HEK293 (cell line): ENCODE data around the gene KLHL22.

Experiments
- GLI4 ChIP-seq: fragments of 450-650 bp; formaldehyde crosslinking; IDR thresholded peaks from 2 replicates; pipeline ENCODE4 v1.5.1; 2016; ENCODE audit warnings: missing biosample characterization, missing genetic modification characterization
- GLIS2 ChIP-seq: fragments of 450-650 bp; formaldehyde crosslinking; IDR thresholded peaks from 2 replicates; pipeline ENCODE4 v1.5.1; 2016; ENCODE audit warnings: missing biosample characterization, missing genetic modification characterization
- HOXA7 ChIP-seq: sonication (generic); formaldehyde crosslinking; IDR thresholded peaks from 2 replicates; pipeline ENCODE4 v1.8.1; 2022; ENCODE audit warnings: missing genetic modification reagents, borderline replicate concordance
- KLF9 ChIP-seq: fragments of 450-650 bp; formaldehyde crosslinking; IDR thresholded peaks from 2 replicates; pipeline ENCODE4 v1.5.1; 2016; ENCODE audit warnings: missing biosample characterization, missing genetic modification characterization, low read depth
- SALL2 ChIP-seq: fragments of 450-650 bp; formaldehyde crosslinking; IDR thresholded peaks from 2 replicates; pipeline ENCODE4 v1.5.0; 2017; ENCODE audit warnings: missing biosample characterization, mild to moderate bottlenecking, missing genetic modification characterization, borderline replicate concordance
- ZBTB21 ChIP-seq: fragments of 450-650 bp; formaldehyde crosslinking; IDR thresholded peaks from 2 replicates; pipeline ENCODE4 v1.5.1; 2017; ENCODE audit warnings: missing biosample characterization, missing genetic modification characterization
- ZBTB8A ChIP-seq: fragments of 450-650 bp; formaldehyde crosslinking; IDR thresholded peaks from 2 replicates; pipeline ENCODE4 v1.5.1; 2016; ENCODE audit warnings: missing biosample characterization, missing genetic modification characterization
- ZEB2 ChIP-seq: fragments of 450-650 bp; formaldehyde crosslinking; IDR thresholded peaks from 2 replicates; pipeline ENCODE4 v1.5.1; 2016; ENCODE audit warnings: missing biosample characterization, missing genetic modification characterization
- ZFP37 ChIP-seq: fragments of 450-650 bp; formaldehyde crosslinking; IDR thresholded peaks from 2 replicates; pipeline ENCODE4 v1.5.1; 2016; ENCODE audit warnings: missing biosample characterization, missing genetic modification characterization
- ZIC2 ChIP-seq: fragments of 450-650 bp; formaldehyde crosslinking; IDR thresholded peaks from 2 replicates; pipeline ENCODE4 v1.5.1; 2016; ENCODE audit warnings: missing biosample characterization, missing genetic modification characterization
- ZNF114 ChIP-seq: fragments of 450-650 bp; formaldehyde crosslinking; IDR thresholded peaks from 2 replicates; pipeline ENCODE4 v1.5.0; 2017; ENCODE audit warnings: missing biosample characterization, missing genetic modification characterization
- ZNF2 ChIP-seq: fragments of 450-650 bp; formaldehyde crosslinking; IDR thresholded peaks from 2 replicates; pipeline ENCODE4 v1.5.1; 2016; ENCODE audit warnings: missing biosample characterization, missing genetic modification characterization
- ZNF214 ChIP-seq: fragments of 450-650 bp; formaldehyde crosslinking; IDR thresholded peaks from 2 replicates; pipeline ENCODE4 v1.5.1; 2017; ENCODE audit warnings: missing biosample characterization, mild to moderate bottlenecking, missing genetic modification characterization, borderline replicate concordance
- ZNF23 ChIP-seq: fragments of 450-650 bp; formaldehyde crosslinking; IDR thresholded peaks from 2 replicates; pipeline ENCODE4 v1.5.1; 2016; ENCODE audit warnings: missing biosample characterization, missing genetic modification characterization, borderline replicate concordance
- ZNF423 ChIP-seq: fragments of 450-650 bp; formaldehyde crosslinking; IDR thresholded peaks from 2 replicates; pipeline ENCODE4 v1.5.1; 2016; ENCODE audit warnings: missing biosample characterization, missing genetic modification characterization
- ZNF670 ChIP-seq: fragments of 450-650 bp; formaldehyde crosslinking; IDR thresholded peaks from 2 replicates; pipeline ENCODE4 v1.5.1; 2016; ENCODE audit warnings: missing biosample characterization, missing genetic modification characterization, low read depth
- ZNF701 ChIP-seq: fragments of 450-650 bp; formaldehyde crosslinking; IDR thresholded peaks from 2 replicates; pipeline ENCODE4 v1.5.1; 2016; ENCODE audit warnings: missing biosample characterization, missing genetic modification characterization
- ZNF76 ChIP-seq: fragments of 450-650 bp; formaldehyde crosslinking; IDR thresholded peaks from 2 replicates; pipeline ENCODE4; 2016; ENCODE audit warnings: low read depth, missing biosample characterization, missing genetic modification characterization, borderline replicate concordance
- ZNF837 ChIP-seq: fragments of 450-650 bp; formaldehyde crosslinking; IDR thresholded peaks from 2 replicates; pipeline ENCODE4 v1.5.1; 2016; ENCODE audit warnings: missing biosample characterization, missing genetic modification characterization
- TF ChIP-seq, protein P1 (sequence below): fragments of 450-650 bp; formaldehyde crosslinking; IDR thresholded peaks from 2 replicates; pipeline ENCODE4 v1.5.1; 2016; ENCODE audit warnings: missing biosample characterization, missing genetic modification characterization
- TF ChIP-seq, protein P2 (sequence below): fragments of 450-650 bp; formaldehyde crosslinking; IDR thresholded peaks from 2 replicates; pipeline ENCODE4 v1.5.1; 2016; ENCODE audit warnings: missing biosample characterization, missing genetic modification characterization
- TF ChIP-seq, protein P3 (sequence below): fragments of 450-650 bp; formaldehyde crosslinking; IDR thresholded peaks from 2 replicates; pipeline ENCODE4 v1.5.1; 2016; ENCODE audit warnings: missing biosample characterization, missing genetic modification characterization
- TF ChIP-seq, protein P4 (sequence below): fragments of 450-650 bp; formaldehyde crosslinking; IDR thresholded peaks from 2 replicates; pipeline ENCODE4 v1.5.1; 2016; ENCODE audit warnings: missing biosample characterization, missing genetic modification characterization

Gene KLHL22

DNA sequence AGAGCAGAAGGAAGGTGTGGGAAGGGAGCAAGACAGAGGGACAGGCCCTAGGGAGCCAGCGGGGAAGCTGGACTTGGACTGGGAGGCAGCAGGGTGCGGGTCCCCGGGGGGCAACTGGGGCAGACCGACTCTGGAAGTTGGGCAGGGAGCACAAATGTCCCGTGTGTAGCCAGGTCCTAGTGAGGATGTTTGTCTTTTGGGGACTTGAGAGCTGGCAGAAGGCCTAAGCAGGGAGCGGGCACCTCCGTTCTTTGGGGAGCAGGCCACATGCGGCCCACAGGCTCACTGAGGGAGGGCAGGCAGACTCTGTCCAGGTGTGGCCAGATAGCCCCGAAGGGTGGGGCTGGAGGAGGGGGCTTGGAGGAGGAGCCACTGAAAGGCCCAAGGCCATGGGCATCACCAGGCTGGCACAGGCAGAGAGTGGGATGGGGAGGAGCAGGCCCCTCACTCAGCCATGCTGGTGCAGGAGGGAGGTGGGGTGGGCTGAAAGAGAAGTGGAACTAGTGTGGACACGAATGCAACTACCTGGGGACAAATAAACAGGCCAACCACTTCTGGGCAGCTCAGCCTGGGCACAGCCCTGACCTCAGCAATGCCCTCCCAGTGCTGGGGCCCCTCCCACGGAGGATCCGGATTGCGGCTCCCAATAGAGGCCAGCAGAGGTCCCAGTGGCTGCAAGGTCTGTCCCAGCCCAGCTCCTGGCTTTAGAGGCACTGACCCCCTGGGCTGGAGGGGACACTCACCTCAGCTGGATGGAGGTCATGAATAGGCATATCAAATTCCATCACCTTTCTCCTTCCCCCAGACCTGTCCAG is 56.7 kb downstream of the KLHL22 start (continued):
- TF ChIP-seq ZNF23 (tag by site-specific recombination) (no peak), ZNF701 (tag by site-specific recombination) (no peak), ZBTB21 (no peak), GLI4 (no peak), ZNF76 (tag by site-specific recombination) (no peak), ZFP37 (tag by site-specific recombination) (no peak), ZEB2 (no peak), ZNF214 (tag by site-specific recombination) (no peak), KLF9 (no peak), SALL2 (tag by site-specific recombination) (no peak), ZIC2 (tag by site-specific recombination) (peak; percentile 52; the same call in 1 of the 2 replicates), ZNF837 (tag by site-specific recombination) (no peak), ZNF670 (tag by site-specific recombination) (no peak), GLIS2 (tag by site-specific recombination) (peak; percentile 41), ZNF2 (tag by site-specific recombination) (no peak), ZNF423 (tag by site-specific recombination) (no peak), ZNF114 (tag by site-specific recombination) (no peak), HOXA7 (no peak), ZBTB8A (no peak)
- TF ChIP-seq, protein P1, sequence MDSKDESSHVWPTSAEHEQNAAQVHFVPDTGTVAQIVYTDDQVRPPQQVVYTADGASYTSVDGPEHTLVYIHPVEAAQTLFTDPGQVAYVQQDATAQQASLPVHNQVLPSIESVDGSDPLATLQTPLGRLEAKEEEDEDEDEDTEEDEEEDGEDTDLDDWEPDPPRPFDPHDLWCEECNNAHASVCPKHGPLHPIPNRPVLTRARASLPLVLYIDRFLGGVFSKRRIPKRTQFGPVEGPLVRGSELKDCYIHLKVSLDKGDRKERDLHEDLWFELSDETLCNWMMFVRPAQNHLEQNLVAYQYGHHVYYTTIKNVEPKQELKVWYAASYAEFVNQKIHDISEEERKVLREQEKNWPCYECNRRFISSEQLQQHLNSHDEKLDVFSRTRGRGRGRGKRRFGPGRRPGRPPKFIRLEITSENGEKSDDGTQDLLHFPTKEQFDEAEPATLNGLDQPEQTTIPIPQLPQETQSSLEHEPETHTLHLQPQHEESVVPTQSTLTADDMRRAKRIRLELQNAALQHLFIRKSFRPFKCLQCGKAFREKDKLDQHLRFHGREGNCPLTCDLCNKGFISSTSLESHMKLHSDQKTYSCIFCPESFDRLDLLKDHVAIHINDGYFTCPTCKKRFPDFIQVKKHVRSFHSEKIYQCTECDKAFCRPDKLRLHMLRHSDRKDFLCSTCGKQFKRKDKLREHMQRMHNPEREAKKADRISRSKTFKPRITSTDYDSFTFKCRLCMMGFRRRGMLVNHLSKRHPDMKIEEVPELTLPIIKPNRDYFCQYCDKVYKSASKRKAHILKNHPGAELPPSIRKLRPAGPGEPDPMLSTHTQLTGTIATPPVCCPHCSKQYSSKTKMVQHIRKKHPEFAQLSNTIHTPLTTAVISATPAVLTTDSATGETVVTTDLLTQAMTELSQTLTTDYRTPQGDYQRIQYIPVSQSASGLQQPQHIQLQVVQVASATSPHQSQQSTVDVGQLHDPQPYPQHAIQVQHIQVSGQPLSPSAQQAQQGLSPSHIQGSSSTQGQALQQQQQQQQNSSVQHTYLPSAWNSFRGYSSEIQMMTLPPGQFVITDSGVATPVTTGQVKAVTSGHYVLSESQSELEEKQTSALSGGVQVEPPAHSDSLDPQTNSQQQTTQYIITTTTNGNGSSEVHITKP (tag by site-specific recombination): no peak
- TF ChIP-seq, protein P2, sequence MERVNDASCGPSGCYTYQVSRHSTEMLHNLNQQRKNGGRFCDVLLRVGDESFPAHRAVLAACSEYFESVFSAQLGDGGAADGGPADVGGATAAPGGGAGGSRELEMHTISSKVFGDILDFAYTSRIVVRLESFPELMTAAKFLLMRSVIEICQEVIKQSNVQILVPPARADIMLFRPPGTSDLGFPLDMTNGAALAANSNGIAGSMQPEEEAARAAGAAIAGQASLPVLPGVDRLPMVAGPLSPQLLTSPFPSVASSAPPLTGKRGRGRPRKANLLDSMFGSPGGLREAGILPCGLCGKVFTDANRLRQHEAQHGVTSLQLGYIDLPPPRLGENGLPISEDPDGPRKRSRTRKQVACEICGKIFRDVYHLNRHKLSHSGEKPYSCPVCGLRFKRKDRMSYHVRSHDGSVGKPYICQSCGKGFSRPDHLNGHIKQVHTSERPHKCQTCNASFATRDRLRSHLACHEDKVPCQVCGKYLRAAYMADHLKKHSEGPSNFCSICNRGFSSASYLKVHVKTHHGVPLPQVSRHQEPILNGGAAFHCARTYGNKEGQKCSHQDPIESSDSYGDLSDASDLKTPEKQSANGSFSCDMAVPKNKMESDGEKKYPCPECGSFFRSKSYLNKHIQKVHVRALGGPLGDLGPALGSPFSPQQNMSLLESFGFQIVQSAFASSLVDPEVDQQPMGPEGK (tag by site-specific recombination): 0 out of 2 replicates have a peak, but pooled peaks have one; percentile 17
- TF ChIP-seq, protein P3, sequence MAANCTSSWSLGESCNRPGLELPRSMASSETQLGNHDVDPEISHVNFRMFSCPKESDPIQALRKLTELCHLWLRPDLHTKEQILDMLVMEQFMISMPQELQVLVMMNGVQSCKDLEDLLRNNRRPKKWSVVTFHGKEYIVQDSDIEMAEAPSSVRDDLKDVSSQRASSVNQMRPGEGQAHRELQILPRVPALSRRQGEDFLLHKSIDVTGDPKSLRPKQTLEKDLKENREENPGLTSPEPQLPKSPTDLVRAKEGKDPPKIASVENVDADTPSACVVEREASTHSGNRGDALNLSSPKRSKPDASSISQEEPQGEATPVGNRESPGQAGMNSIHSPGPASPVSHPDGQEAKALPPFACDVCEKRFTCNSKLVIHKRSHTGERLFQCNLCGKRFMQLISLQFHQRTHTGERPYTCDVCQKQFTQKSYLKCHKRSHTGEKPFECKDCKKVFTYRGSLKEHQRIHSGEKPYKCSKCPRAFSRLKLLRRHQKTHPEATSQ (tag by site-specific recombination): no peak
- TF ChIP-seq, protein P4, sequence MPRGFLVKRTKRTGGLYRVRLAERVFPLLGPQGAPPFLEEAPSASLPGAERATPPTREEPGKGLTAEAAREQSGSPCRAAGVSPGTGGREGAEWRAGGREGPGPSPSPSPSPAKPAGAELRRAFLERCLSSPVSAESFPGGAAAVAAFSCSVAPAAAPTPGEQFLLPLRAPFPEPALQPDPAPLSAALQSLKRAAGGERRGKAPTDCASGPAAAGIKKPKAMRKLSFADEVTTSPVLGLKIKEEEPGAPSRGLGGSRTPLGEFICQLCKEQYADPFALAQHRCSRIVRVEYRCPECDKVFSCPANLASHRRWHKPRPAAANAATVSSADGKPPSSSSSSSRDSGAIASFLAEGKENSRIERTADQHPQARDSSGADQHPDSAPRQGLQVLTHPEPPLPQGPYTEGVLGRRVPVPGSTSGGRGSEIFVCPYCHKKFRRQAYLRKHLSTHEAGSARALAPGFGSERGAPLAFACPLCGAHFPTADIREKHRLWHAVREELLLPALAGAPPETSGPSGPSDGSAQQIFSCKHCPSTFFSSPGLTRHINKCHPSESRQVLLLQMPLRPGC (tag by site-specific recombination): no peak
